ENCODE measurements around the gene SLC51A. TPM values are rescaled to one million over a fixed set of nuclear protein-coding genes. Genes with fewer than 3 reads are reported as not detected.

The SLC51A gene
- total RNA-seq, 1 experiment from 2014 or later, result not detected

- no peak for DNase-seq (ENCODE audit: low read depth)
Observed at GRCh38 chr3:196215493-196216020, 777 bp upstream of the SLC51A start.

- no peak for DNase-seq (ENCODE audit: low read depth)
Observed at GRCh38 chr3:196216681-196217211, 412 bp downstream of the SLC51A start.

- no peak for DNase-seq (ENCODE audit: low read depth)
Observed at GRCh38 chr3:196217307-196218154, 1.2 kb downstream of the SLC51A start.

GRCh38 chr3:196218155-196218712 is 1.9 kb downstream of the SLC51A start:
- no peak for DNase-seq (ENCODE audit: low read depth)

DNA sequence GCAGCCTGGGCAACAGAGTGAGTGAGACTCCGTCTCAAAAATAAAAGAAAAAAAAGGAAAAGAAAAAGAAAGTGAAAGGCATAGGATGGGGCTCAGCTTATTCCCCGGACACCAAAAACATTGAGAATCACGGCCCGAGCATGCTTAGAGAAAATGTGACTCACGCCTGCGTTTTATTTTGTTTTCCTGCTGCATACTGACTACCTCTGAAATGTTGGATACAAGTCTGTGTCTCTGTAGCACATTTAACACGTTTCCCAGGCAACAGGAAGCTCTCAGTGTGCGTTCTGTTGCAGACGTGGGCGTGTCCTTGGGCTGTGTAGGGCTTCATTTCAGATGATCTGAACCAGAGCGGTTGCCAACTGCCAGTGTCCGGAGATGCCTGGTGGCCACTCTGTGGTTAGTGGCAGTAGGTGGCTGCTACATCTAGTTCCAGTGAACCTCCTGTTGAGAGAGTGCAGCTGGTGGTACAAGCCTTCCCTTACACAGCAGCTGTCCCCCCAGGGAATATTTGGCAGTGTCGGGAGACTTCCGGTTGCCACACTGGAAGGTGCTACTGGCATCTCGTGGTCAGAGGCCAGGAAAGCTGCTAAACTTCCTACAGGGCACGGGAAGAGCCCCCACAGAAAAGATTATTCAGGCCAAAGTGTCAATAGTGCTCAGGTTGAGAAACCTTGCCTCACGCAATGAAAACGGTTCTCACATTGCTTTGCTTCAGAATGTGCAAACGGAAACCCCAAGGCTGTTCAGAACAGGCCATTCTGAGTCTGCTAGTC is 3.0 kb downstream of the SLC51A start:
- peak; percentile 72 for DNase-seq (ENCODE audit: low read depth)

- no peak for DNase-seq (ENCODE audit: low read depth)
Observed at GRCh38 chr3:196219970-196220311, 3.6 kb downstream of the SLC51A start.

DNA sequence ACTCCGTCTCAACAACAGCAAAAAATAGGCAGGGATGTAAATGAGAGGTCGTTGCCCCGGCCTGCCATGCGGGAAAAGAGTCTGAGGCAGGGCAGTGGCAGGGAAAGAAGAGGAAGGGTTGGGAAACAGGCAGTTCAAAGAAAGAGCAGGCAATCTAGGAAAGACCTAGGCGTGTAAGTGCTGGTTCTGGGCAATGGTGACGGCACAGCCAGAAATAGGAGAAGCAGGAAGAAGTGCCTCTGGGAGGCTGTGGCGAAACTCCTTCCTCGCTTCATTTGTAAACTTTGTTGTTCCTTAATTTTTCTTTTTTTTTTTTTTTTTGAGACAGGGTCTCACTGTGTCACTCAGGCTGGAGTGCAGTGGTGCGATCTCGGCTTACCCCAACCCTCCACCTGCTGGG is 4.3 kb downstream of the SLC51A start:
- no peak for DNase-seq (ENCODE audit: low read depth)

DNA sequence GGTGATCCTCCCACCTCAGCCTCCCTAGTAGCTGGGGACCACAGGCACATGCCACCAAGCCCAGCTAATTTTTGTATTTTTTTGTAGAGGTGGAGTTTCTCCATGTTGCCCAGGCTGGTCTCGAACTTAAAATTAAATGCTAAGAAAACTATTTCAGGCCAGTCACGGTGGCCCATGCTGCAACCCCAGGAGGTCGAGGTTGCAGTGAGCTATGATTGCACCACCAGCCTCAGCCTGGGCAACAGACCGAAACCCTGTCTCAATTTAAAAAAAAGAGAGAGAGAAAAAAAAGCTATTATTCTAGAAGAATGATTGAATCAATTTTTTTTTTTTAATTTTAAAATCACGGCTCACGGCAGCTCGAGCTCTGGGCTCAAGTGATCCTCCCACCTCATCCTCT is 4.7 kb downstream of the SLC51A start:
- DNase-seq (ENCODE audit: low read depth), result no peak

DNA sequence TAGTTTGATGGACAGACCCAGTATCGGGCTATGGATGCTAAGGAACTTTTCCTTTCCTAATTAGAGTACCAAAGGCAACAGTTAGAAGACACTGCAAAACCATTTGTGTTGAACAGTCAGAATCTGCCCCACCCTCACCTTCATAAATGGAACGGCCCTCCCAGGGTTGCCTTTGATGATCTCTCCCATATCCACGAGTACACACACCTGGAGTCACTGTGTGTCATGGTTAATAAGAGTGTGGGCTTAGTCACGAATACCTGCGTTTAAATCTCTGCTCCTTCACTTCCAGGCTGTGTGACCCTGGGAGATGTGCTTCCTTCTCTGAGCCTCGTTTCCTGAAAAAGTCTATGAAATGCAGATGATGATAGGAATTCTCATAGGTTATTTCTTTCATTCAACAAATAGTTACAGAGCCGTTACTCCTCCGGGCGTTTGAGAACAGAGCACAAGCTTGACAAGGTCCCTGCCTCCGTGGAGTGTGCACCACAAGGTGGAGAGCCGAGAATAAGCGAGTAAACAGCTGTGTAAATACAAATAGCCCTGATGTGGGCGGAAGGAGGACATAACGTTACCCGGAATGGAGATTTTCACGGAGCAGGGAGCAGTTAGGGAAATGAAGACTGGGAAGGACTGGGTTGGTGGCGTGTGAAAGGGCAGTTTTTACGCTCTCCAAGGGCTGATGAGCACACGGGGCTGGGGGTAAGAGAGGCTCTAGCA is 6.7 kb downstream of the SLC51A start:
- no peak for DNase-seq (ENCODE audit: low read depth)

DNA sequence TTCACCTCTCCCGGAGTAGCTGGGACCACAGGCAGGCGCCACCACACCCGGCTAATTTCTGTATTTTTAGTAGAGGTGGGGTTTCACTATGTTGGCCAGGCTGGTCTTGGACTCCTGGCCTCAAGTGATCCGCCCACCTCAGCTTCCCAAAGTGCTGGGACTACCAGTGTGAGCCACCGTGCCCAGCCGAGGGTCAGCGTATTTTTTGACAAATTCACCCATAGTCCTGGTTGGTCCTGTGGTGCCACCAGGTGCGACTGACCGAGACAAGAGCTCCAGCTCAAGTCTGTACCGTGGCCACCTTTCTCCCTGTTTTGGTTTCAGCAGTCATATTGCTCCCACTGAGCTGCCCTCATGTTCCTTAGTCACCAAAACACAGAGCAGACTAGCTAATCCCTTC is 8.8 kb downstream of the SLC51A start:
- no peak for DNase-seq (ENCODE audit: low read depth)

DNA sequence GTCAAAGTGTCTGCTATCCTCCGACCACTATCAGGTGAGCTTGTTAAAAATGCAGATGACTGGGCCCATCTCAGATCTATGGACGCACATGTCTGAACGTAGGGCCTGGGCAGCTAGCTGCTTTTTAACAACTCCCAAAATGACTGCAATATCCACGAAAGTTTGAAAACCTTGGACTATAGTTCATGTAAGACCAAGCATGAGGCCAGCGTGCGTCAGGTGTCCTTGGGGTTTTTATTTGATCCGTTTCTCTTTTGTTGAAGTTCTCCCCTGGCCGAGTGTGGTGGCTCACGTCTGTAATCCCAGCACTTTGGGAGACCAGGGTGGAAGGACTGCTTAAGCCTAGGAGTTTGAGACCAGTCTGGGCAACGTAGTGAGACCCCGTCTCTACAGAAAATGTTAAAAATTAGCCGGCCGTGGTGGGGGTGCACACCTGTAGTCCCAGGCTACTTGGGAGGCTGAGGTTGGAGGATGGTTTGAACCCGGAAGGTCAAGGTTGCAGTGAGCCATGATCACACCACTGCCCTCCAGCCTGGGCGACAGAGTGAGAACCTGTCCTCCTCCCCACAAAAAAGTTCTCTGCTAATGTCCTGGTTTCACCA is 9.5 kb downstream of the SLC51A start:
- no peak for DNase-seq (ENCODE audit: low read depth)

DNA sequence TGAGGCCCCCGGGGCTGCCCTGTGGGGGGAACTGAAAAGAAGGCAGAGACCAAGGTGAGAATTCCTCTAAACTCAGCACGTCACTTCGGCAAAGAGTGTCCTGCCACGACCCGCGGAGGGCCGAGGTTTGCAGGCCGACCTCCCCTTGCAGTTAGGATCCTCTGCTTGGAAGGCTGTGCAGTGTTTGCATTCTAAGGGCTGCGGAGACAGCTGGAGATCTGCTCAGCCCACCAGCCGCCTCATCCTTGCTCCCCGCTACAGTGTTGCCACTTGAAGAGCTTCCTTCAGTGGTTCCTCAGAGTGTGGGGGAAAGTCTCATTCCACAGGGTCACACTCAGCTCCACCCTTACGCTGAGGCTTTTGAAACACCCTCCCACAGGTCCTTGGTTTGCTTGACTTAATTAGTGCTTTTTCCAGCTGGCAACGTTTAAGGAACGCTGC is 10.8 kb downstream of the SLC51A start:
- DNase-seq (ENCODE audit: low read depth), result no peak

DNA sequence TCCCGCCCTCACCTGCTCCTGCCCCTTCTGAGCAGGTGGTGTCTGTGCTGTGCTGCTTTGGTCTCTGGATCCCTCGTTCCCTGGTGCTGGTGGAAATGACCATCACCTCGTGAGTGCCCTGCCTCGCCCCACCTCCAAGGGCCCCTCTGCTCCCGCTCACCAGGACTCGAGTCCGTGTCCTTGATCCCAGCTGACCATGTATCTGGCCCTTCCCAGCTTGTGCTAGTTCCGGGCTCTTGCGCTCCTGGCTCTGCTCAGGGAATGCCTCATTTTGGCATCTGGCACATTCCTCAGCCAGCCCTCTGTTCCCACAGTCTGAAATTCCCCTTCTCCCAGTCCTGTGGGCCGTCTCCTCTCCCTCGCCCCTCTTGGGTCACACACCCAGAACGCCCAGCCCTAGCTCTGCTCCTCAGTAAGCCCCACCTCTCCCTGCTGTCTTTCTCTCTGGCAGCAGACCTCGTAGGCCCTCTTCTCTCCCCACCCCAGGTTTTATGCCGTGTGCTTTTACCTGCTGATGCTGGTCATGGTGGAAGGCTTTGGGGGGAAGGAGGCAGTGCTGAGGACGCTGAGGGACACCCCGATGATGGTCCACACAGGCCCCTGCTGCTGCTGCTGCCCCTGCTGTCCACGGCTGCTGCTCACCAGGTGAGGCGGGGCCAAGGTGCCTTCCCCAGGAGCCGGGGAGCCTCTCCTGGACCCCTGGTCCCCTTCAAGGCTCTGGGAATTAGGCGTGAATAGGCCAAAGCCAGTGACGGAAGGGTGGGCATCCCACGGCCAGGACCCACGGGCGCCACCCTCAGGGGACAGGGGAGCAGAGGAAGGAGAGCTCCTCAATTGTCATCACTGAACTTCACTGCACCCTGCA is 11.5 kb downstream of the SLC51A start:
- DNase-seq (ENCODE audit: low read depth), result no peak

DNA sequence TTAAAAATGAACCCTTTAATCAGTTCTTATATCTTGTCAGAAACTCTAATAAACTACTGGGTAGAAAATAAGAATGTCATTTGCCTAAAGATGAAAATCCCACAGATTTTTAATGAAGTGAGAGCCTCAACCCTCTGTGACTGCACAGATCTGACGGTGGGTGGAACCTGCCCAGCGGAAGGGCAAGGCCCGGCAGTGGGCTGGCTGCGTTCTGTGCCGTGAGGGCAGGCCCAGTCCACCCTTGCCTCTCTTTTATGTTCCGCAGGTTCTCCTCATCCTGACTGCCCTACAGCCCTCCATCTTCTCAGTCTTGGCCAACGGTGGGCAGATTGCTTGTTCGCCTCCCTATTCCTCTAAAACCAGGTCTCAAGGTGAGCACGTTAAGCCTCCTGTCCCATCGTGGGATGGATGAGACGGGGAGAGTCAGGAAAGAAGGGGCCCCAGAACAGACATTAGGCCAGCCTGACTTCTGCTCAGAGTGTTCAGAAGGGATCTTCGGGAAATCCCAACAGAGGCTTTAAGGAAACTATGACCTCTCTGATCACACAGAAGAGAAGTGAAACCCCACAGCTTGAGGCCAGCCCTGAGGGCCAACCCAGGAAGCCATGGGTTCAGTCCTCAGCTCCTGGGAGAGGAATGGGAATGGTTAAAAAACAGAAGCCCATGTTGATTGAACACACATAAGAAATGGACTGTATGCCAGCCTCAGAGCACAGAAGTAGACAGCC is 16.0 kb downstream of the SLC51A start:
- DNase-seq (ENCODE audit: low read depth), result no peak

- no peak for DNase-seq (ENCODE audit: low read depth)
Observed at GRCh38 chr3:196232882-196233251, 16.5 kb downstream of the SLC51A start.

GRCh38 chr3:196235452-196236122 is 19.3 kb downstream of the SLC51A start:
- no peak for DNase-seq (ENCODE audit: low read depth)

- DNase-seq (ENCODE audit: low read depth), result no peak
Observed at GRCh38 chr3:196236223-196236622, 19.9 kb downstream of the SLC51A start.

- DNase-seq (ENCODE audit: low read depth), result no peak
Observed at GRCh38 chr3:196237203-196237602, 20.9 kb downstream of the SLC51A start.
